Activated CD4-positive, CD25-positive, alpha-beta regulatory T cell treated with anti-CD3 and anti-CD28 coated beads, Interleukin-2, amount 50 U/mL, for 16 hours (primary cell): ENCODE data around the gene GOLGA6D.
"Not testable (repeated sequence)": the region's sequence is repeated elsewhere in the genome, so short reads cannot be mapped to it uniquely, and the experiment has no call there.

Experiments
- DNase-seq: peaks from one replicate; pipeline ENCODE4 v3.0.0-alpha.2; 2020; ENCODE audit warnings: low read depth, low spot score

The GOLGA6D gene

DNA sequence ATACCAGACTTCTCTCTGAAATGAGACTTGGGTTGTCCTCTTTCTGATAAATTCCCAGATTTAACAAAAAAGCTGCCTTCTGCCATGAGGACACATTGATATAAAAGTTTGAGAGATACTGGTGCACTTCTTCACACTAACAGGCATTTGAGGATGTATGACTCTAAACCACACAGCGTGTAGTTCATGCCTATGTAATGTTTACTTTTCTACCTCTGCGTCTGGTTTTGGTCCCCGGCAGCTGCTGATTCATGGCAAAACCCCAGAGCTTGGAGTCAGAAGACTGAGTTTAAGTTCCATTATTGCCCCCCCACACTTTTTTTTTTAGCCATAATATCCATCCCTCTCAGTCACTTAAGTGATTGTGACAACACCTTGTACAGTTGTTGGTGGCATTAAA lies 1.5 kb downstream of the GOLGA6D start:
- DNase-seq, result not testable (repeated sequence)

DNA sequence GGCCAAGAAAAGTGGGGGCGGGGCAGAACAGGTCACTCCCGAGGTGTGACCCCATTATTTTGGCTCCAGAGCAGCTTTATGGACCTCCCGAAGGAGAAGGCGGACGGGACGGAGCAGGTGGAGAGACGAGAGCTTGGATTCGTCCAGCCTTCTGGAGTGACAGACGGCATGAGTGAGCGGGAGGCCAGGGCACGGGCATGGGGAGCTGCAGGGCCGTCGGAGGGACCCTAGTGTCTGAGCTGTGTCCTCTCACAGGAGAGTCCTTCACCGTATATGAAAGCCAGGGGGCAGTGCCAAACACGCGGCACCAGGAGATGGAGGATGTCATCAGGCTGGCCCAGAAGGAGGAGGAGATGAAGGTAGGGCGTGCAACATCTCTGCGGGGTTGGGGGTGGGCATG lies 11.0 kb downstream of the GOLGA6D start:
- not testable (repeated sequence) for DNase-seq

DNA sequence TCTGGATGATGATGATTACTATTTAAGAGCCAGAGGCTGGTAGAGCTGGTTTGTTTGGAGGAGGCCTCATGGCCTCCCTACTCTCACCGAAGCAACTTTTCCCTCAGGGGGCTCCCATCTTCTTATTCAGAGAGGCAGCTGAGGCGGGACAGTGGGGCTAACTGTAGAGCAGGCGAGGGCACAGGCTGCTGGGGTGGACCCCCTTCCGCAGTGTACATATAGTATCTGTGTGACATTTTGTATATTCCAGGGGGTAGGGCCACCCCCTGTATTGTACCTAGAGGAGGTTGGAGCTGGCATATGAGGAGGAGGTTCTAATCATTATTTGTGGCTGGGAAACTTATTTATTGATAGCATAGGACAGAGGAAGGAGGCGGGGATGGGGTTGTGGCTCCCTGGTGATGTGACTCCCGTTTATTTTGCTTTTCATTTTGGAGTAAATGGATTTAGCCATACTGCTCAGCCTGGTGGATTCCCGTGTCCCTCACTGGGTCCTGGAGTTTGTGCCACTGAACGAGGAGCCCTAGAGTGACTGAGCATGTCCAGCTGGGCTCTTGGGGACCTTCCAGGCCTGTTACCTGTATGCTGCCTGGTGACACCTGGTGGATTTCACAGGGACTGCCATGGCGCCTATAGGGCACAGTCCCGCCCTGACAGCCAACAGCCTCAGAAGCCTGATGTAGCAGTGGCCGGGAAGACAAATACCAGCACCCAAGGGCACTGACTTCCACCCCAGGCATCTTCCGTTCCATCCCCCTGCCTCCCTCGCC lies 16.1 kb downstream of the GOLGA6D start:
- DNase-seq, result not testable (repeated sequence)

DNA sequence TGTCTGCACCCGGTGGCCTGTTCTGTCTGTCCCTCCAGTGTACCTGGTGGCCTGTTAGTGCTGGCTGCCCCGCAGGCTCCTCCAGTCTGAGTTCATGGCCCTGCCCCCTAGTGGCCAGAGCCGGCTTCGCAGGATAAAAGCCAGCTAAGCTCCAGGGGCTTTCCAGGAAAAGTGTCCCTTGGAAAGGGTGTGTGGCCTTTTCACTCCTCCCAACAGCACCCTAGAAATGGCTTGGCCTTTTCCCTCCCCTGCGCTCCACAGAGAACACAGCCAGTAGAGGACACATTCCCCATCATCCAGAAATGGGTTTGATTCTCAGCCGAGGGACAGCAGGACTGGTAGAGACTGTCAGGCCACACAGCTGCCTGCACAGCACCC lies 16.7 kb downstream of the GOLGA6D start:
- DNase-seq, result peak; percentile 43

DNA sequence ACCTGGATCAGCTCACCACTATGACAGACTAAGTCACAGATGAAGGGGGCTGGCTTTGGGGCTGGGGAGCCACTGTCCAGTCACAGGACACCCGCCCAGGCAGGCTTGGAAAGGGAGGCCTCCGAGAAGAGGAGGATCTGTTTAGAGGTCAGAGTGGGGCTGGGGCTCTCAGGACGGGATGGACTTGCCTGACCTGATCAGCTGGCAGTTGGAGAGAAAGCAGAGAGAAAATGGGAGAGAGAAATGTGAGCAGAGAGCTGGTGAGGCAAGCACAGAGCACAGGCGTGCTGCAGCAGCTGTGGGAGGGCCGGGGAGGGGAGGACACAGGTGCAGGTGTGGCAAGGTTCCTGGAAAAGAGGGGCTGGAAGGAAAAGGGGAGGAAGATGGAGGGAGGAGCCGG lies 17.4 kb downstream of the GOLGA6D start:
- not testable (repeated sequence) for DNase-seq

DNA sequence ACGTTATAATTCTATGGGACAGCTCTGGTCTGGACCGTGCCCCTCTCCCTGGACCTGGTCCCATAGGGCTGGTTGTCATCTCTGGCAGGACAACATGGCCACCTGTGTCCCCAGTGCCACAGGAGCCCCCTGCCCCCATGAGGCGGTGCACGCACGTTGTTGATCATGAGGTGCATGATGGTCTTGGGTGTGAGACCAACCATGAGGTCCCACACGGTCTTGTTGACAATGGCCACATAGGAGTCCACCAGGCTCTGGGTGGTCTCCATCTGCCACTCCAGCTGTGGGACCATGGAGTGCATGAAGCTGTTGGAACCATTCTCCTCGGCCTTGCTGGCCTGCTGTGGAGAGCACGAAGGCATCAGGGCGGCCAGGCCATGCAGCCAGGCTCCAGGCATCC lies 19.7 kb downstream of the GOLGA6D start:
- no peak for DNase-seq

- not testable (repeated sequence) for DNase-seq
Measured at GRCh38 chr15:75302753-75303152, 20.1 kb downstream of the GOLGA6D start.

GRCh38 chr15:75306188-75306587 lies 23.6 kb downstream of the GOLGA6D start:
- DNase-seq, result no peak

- no peak for DNase-seq
Measured at GRCh38 chr15:75307778-75308390, 25.2 kb downstream of the GOLGA6D start.

- DNase-seq, result no peak
Measured at GRCh38 chr15:75309711-75310110, 27.1 kb downstream of the GOLGA6D start.

GRCh38 chr15:75312548-75312947 lies 29.9 kb downstream of the GOLGA6D start:
- not testable (repeated sequence) for DNase-seq

GRCh38 chr15:75313116-75313845 lies 30.6 kb downstream of the GOLGA6D start:
- no peak for DNase-seq

- no peak for DNase-seq
Measured at GRCh38 chr15:75314552-75315290, 32.1 kb downstream of the GOLGA6D start.

DNA sequence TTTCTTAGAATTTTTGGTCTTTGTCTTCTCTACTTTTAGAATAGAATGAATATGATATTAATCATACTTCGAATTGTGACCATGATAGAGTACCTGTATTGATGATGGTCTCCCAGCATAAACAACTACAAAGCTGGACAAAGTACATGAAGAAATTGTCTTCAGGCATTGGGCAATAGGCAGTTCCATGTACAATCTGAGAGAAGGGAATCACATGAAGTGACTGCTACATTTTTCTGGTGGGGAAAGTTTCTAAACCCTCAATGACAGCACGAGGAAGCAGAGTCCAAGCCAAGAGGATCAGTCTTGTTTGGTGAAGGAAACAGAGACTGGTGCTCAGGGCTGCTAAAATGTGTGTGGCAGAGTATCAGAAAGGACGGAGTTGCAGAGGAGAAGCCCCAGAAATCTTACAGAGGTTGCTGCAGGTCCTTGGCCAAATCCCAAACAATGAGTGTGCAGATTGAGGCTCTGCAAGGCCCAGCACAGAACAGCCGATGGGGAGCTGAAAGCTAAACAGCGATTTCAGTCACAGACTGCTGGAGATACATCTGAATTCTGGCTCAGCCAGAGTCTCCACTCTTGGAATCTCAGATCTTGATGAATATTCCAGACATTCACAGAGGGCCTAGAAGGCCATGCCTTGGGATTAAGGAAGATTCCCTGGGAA lies 36.7 kb downstream of the GOLGA6D start:
- DNase-seq, result not testable (repeated sequence)

DNA sequence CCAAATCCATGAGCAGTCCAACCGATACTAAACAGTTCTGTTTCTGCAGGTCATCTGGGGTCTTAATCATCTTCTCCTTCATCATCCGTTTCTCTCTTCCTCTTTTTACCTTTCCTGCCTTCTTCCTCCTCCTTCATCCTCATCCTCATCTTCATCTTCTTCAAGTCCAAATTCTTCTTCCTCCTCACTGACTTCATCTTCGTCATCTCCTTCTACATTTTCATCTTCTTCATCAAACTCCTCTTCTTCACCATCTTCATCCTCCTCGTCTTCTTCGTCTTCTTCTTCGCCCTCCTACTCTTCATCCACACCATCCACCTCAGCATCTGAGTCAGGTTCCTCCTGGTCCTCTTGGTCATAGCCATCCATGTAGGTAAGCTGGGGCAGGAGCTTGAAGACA lies 39.1 kb downstream of the GOLGA6D start:
- no peak for DNase-seq

DNA sequence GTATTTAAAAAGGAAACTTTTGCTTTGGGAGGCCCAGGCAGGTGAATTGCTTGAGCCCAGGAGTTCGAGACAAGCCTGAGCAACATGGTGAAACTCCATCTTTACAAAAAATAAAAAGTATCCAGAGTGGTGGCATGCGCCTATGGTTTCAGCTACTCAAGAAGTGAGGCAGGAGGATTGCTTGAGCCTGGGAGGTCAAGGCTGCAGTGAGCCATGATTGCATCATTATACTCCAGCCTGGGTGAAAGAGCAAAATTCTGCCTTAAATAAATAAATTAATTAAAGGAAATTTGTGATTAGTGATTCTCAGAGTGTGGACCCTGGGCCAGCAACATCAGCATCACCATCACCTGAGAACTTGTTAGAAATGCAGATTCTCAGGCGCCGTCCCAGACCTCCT lies 43.3 kb downstream of the GOLGA6D start:
- no peak for DNase-seq

DNA sequence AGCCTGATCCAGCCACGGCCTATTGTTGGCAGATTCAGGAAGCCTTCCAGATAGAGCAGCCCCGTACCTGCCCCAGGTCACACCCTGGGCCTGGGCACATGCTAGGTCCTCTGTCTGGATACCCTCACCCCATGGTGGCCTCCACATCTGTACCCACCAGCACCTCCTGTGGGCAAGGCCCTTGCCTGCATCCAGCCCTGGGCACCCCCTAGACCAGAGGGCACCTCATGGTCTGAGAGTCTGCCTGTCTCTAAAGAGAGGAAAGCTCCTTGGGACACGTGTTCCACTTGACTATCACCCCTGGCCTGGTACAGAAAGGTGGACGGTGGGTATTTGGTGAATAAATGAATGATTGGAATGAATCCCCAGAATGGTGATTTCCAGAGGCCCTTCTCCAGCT lies 44.4 kb downstream of the GOLGA6D start:
- DNase-seq, result no peak

DNA sequence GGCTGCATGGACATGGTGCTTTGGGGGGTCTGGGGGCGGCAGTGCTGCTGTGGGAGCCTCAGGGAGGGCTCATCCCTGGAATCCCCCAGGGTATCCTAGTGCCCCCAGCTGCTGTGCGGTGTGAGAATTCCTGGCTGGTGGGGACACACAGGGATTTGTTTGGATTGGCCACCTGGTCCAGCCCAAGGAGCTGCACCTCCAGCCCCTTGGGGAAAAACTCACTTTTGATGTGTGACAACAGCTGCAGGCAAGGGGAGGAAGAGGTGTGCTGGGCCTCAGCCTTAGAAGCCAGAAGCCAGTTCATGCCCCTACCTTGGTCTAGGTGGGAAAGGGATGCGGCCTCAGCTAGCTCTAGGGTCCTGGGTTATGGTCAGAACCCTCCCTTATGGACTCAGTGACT lies 44.9 kb downstream of the GOLGA6D start:
- no peak for DNase-seq

DNA sequence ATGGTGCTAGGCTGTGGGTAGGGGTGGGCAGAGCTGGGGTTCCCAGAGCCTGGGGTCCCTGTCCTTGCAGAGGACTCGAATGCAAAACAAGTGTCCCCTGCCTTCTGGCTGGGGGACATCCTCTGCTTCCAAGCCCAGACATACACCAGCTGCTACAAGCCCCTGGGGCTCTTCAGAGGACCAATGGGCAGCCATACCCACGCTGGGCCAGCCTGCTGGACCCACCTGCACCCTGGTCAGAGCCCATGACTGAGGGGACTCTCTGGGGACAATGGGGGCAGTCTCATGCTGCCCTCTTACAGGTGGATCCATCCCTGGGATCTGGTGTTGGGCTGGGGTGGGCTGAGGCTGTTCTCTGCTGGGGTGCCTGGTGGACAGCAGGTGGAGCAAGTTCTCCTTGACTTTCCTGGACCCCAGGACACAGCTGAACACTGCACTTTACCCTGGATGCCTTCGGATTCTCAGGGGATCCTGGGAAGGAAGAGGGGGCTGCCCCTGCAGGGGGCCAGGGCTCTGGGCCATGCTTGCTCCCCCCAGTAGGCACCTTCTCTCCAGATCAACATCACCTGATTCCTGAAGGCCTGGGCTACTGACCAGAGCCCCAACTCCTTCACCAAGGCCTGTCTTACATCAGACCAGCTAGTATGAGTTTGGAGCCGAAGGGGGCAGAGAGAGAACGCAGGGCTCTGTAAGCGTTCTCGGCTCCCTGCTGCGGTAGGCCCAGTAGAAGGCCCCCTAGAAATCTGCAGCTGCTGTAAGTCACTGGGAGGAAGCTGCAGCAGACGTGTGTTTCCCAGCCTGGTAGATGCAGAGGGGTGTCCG lies 46.1 kb downstream of the GOLGA6D start:
- DNase-seq, result no peak

GRCh38 chr15:75329571-75329970 lies 46.9 kb downstream of the GOLGA6D start:
- DNase-seq, result no peak

GRCh38 chr15:75332093-75332492 lies 49.5 kb downstream of the GOLGA6D start:
- not testable (repeated sequence) for DNase-seq
